HepG2 (cell line): ENCODE results near the gene MUTYH. TPM values are rescaled to one million over a fixed set of nuclear protein-coding genes. Genes with fewer than 3 reads are reported as not detected.
A peak's percentile ranks its signal among the peaks of the same experiment; 100 is the strongest.

ENCODE experiments used
- EED ChIP-seq: sonication (generic); formaldehyde crosslinking; IDR thresholded peaks from 2 replicates; pipeline ENCODE4 v1.5.0; 2020; ENCODE audit warnings: mild to moderate bottlenecking, missing genetic modification reagents
- GLI4 ChIP-seq: sonication (generic); formaldehyde crosslinking; IDR thresholded peaks from 2 replicates; pipeline ENCODE4 v1.5.1; 2020; ENCODE audit warnings: missing genetic modification reagents, mild to moderate bottlenecking, moderate library complexity, borderline replicate concordance
- MAX ChIP-seq: IDR thresholded peaks from 2 replicates; pipeline ENCODE4 v1.6.1; 2012; ENCODE audit warnings: inconsistent platforms
- MXD4 ChIP-seq: IDR thresholded peaks from 2 replicates; pipeline ENCODE4 v1.6.1; 2016; ENCODE audit warnings: mild to moderate bottlenecking, missing biosample characterization, missing genetic modification reagents
- NFIB ChIP-seq: sonication (generic); formaldehyde crosslinking; IDR thresholded peaks from 2 replicates; pipeline ENCODE4 v1.9.0; 2021; ENCODE audit warnings: missing genetic modification reagents, mild to moderate bottlenecking, borderline replicate concordance
- NFKB2 ChIP-seq: sonication (generic); formaldehyde crosslinking; IDR thresholded peaks from 2 replicates; pipeline ENCODE4 v1.4.0; 2020; ENCODE audit warnings: missing genetic modification reagents, borderline replicate concordance
- NONO ChIP-seq, 2 experiments: fragments of 450-650 bp in 1 of 2; sonication (generic) in 1 of 2; formaldehyde crosslinking in 1 of 2; IDR thresholded peaks in 1 of 2; conservative IDR thresholded peaks in 1 of 2; 2 replicates each; pipeline versions ENCODE4 v1.6.1 to v1.8.0; 2017 to 2022; ENCODE audit warnings: mild to moderate bottlenecking in 1 of 2, missing genetic modification reagents in 1 of 2, moderate library complexity in 1 of 2
- PLRG1 ChIP-seq: fragments of 450-650 bp; conservative IDR thresholded peaks from 2 replicates; pipeline ENCODE4 v1.6.1; 2016
- PRPF4 ChIP-seq: fragments of 200-400 bp; formaldehyde crosslinking; IDR thresholded peaks from 2 replicates; pipeline ENCODE4 v1.6.1; 2016; ENCODE audit warnings: low read length, low read depth; ENCODE audit not compliant: poor library complexity, severe bottlenecking
- RCOR2 ChIP-seq: IDR thresholded peaks from 2 replicates; pipeline ENCODE4 v1.6.1; 2016; ENCODE audit warnings: missing biosample characterization, missing genetic modification reagents
- SMC3 ChIP-seq: IDR thresholded peaks from 2 replicates; pipeline ENCODE4 v1.6.1; 2011; ENCODE audit warnings: low read length, improper control_type of control experiment
- THAP9 ChIP-seq: sonication (generic); formaldehyde crosslinking; IDR thresholded peaks from 2 replicates; pipeline ENCODE4; 2020; ENCODE audit warnings: missing genetic modification reagents, mild to moderate bottlenecking, borderline replicate concordance
- ZFP41 ChIP-seq: sonication (generic); formaldehyde crosslinking; IDR thresholded peaks from 2 replicates; pipeline ENCODE4 v1.4.0; 2020; ENCODE audit warnings: mild to moderate bottlenecking, missing genetic modification reagents, borderline replicate concordance
- ZNF549 ChIP-seq: sonication (generic); formaldehyde crosslinking; IDR thresholded peaks from 2 replicates; pipeline ENCODE4 v1.5.0; 2020; ENCODE audit warnings: missing genetic modification reagents
- ZNF557 ChIP-seq: sonication (generic); formaldehyde crosslinking; IDR thresholded peaks from 2 replicates; pipeline ENCODE4 v1.4.0; 2020; ENCODE audit warnings: missing genetic modification reagents
- ZNF572 ChIP-seq: sonication (generic); formaldehyde crosslinking; IDR thresholded peaks from 2 replicates; pipeline ENCODE4 v1.5.1; 2020; ENCODE audit warnings: mild to moderate bottlenecking, missing genetic modification reagents
- ZNF891 ChIP-seq: sonication (generic); formaldehyde crosslinking; IDR thresholded peaks from 2 replicates; pipeline ENCODE4 v1.5.0; 2020; ENCODE audit warnings: mild to moderate bottlenecking, missing genetic modification reagents
- polyA plus RNA-seq, 8 experiments: library from polyadenylated mRNA; depleted of rRNA in 3 of 8; stranded (reverse) in 7 of 8; unstranded in 1 of 8; fragments of >200 nt; fragmentation: Illumina TruSeq in 4 of 8; extraction: Trizol in 4 of 8; gene quantifications; 2 replicates each; pipeline versions ENCODE4 v1.2.1 to v1.2.3, GENCODE V29; 2011 to 2016; ENCODE audit warnings: low read depth in 4 of 8, missing spikeins in 1 of 8, mixed read lengths in 1 of 8; ENCODE audit not compliant: insufficient read depth in 1 of 8
- total RNA-seq, 5 experiments: library from RNA; depleted of rRNA; stranded (reverse); fragments of >200 nt; fragmentation: Illumina TruSeq; extraction: Trizol; gene quantifications; 2 replicates each; pipeline ENCODE4 v1.2.3, GENCODE V29; 2016; ENCODE audit warnings: low read depth in 1 of 5
- TF ChIP-seq, protein P1 (sequence below): sonication (generic); formaldehyde crosslinking; IDR thresholded peaks from 2 replicates; pipeline ENCODE4 v1.9.0; 2022; ENCODE audit warnings: missing genetic modification reagents, mild to moderate bottlenecking, borderline replicate concordance
- TF ChIP-seq, protein P2 (sequence below): sonication (generic); formaldehyde crosslinking; IDR thresholded peaks from 2 replicates; pipeline ENCODE4 v1.4.0; 2020; ENCODE audit warnings: missing genetic modification reagents
- TF ChIP-seq, protein P3 (sequence below): sonication (generic); formaldehyde crosslinking; IDR thresholded peaks from 2 replicates; pipeline ENCODE4 v1.4.0; 2020; ENCODE audit warnings: mild to moderate bottlenecking, low read depth, missing genetic modification reagents

MUTYH gene
- total and polyA plus RNA-seq, 2 of the 13 experiments (the other 11 are each of a cell fraction or from before 2014, with no cell fraction given): 16.3 to 17.1 TPM

- no peak for TF ChIP-seq GLI4
- TF ChIP-seq MXD4 (CRISPR knock-in tag): peak; percentile 14; the same call in 1 of the 2 replicates
- TF ChIP-seq SMC3: no peak
- peak; percentile 41; the same call in 1 of the 2 replicates for TF ChIP-seq ZNF557
- peak; percentile 78; the same call in 1 of the 2 replicates for TF ChIP-seq ZNF572 (CRISPR knock-in tag)
- TF ChIP-seq, protein P1, sequence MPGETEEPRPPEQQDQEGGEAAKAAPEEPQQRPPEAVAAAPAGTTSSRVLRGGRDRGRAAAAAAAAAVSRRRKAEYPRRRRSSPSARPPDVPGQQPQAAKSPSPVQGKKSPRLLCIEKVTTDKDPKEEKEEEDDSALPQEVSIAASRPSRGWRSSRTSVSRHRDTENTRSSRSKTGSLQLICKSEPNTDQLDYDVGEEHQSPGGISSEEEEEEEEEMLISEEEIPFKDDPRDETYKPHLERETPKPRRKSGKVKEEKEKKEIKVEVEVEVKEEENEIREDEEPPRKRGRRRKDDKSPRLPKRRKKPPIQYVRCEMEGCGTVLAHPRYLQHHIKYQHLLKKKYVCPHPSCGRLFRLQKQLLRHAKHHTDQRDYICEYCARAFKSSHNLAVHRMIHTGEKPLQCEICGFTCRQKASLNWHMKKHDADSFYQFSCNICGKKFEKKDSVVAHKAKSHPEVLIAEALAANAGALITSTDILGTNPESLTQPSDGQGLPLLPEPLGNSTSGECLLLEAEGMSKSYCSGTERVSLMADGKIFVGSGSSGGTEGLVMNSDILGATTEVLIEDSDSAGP: peak; percentile 89; the same call in 1 of the 2 replicates
- TF ChIP-seq ZNF891 (CRISPR knock-in tag): peak; percentile 85
- no peak for TF ChIP-seq ZNF549 (CRISPR knock-in tag)
- peak; percentile 80; the same call in 1 of the 2 replicates for TF ChIP-seq NFKB2 (CRISPR knock-in tag)
- no peak for TF ChIP-seq NFIB (CRISPR knock-in tag)
- peak; percentile 88; the same call in 1 of the 2 replicates for TF ChIP-seq EED
- peak; percentile 71 for TF ChIP-seq MAX
- no peak for TF ChIP-seq PRPF4
- TF ChIP-seq, protein P2, sequence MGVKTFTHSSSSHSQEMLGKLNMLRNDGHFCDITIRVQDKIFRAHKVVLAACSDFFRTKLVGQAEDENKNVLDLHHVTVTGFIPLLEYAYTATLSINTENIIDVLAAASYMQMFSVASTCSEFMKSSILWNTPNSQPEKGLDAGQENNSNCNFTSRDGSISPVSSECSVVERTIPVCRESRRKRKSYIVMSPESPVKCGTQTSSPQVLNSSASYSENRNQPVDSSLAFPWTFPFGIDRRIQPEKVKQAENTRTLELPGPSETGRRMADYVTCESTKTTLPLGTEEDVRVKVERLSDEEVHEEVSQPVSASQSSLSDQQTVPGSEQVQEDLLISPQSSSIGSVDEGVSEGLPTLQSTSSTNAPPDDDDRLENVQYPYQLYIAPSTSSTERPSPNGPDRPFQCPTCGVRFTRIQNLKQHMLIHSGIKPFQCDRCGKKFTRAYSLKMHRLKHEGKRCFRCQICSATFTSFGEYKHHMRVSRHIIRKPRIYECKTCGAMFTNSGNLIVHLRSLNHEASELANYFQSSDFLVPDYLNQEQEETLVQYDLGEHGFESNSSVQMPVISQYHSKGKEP (CRISPR knock-in tag): no peak
- no peak; the same call in 1 of the 2 replicates for TF ChIP-seq ZFP41 (CRISPR knock-in tag)
- TF ChIP-seq RCOR2 (CRISPR knock-in tag): peak; percentile 43; the same call in 1 of the 2 replicates
- TF ChIP-seq THAP9 (CRISPR knock-in tag): peak; percentile 78; the same call in 1 of the 2 replicates
- TF ChIP-seq PLRG1: no peak
- TF ChIP-seq NONO (IDR thresholded peaks at IDR 0.05): no peak
- peak; percentile 82 for TF ChIP-seq NONO (CRISPR knock-in tag; conservative IDR thresholded peaks at IDR 0.05)
- TF ChIP-seq, protein P3, sequence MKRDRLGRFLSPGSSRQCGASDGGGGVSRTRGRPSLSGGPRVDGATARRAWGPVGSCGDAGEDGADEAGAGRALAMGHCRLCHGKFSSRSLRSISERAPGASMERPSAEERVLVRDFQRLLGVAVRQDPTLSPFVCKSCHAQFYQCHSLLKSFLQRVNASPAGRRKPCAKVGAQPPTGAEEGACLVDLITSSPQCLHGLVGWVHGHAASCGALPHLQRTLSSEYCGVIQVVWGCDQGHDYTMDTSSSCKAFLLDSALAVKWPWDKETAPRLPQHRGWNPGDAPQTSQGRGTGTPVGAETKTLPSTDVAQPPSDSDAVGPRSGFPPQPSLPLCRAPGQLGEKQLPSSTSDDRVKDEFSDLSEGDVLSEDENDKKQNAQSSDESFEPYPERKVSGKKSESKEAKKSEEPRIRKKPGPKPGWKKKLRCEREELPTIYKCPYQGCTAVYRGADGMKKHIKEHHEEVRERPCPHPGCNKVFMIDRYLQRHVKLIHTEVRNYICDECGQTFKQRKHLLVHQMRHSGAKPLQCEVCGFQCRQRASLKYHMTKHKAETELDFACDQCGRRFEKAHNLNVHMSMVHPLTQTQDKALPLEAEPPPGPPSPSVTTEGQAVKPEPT (CRISPR knock-in tag): 0 out of 2 replicates have a peak, but pooled peaks have one; percentile 33
These were observed at the start of gene MUTYH, which contains the start of gene TOE1 (continued) for GRCh38 chr1:45339789-45340558.
